ENCODE measurements around the gene OR4N5.
"Not testable (repeated sequence)": the region's sequence is repeated elsewhere in the genome, so short reads cannot be mapped to it uniquely, and the experiment has no call there.

Gene OR4N5, protein sequence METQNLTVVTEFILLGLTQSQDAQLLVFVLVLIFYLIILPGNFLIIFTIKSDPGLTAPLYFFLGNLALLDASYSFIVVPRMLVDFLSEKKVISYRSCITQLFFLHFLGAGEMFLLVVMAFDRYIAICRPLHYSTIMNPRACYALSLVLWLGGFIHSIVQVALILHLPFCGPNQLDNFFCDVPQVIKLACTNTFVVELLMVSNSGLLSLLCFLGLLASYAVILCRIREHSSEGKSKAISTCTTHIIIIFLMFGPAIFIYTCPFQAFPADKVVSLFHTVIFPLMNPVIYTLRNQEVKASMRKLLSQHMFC

DNA sequence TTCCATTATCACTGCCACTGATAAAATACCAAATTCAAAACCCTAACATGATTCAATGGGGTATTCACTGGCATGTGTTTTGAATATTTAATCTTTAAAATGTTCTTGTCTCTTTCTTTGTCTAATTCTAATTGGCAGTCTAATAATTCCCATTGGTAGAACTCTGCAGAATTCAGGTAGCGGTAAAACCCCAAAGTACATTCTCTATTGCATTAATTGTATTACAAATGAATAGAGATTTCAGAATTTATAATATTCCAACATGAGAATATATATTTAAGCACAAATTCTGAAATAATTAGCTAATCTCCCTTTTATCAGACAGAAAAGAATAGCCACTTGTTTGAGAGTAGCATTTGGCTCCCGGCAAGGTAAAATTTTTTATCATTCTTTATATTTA lies at the start of gene OR4N5:
TSS of gene OR4N5 (plus strand) at position 301 of the 400 bp plus-strand sequence. CDS start 4,916 bp downstream, outside the sequence.
- DNase-seq (ENCODE audit: low read depth, low spot score), result no peak

DNA sequence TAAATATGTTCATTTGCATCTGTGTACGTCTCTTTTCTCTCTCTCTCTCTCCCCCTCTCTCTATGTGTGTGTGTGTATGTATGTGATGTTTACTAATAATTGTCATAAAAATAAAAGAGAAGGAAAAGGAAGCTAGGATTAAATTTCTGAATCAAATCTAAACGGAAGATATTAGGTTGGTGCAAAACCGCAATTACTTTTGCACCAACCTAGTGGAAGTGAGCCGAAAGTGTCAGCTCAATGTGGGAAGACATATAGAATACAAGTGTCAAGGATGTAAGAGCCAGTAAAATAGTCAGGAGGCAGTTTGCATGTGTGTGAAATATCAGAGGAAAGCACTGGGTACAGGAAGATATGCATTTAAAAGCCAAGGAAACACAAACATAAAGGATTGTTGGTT lies 46.6 kb upstream of the OR4N5 start:
- DNase-seq (ENCODE audit: low read depth, low spot score), result no peak

DNA sequence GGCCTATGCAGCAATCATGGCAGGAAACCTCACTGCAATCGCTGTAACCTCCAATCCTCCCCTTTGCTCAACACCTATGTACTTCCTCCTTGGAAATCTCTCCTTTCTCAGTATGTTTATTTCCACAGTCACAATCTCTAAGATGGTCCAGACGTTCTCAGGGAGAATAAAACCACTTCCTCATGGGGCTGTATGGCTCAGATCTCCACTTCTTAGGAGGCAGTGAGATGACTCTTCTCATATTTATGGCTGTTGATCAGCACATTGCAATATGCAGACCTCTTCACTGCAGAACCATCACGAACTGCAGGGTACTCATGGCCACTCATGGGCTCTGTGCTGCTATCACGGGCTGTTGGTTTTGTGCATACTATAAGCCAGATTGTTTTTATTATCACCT lies 45.2 kb upstream of the OR4N5 start:
- DNase-seq (ENCODE audit: low read depth, low spot score), result no peak

DNA sequence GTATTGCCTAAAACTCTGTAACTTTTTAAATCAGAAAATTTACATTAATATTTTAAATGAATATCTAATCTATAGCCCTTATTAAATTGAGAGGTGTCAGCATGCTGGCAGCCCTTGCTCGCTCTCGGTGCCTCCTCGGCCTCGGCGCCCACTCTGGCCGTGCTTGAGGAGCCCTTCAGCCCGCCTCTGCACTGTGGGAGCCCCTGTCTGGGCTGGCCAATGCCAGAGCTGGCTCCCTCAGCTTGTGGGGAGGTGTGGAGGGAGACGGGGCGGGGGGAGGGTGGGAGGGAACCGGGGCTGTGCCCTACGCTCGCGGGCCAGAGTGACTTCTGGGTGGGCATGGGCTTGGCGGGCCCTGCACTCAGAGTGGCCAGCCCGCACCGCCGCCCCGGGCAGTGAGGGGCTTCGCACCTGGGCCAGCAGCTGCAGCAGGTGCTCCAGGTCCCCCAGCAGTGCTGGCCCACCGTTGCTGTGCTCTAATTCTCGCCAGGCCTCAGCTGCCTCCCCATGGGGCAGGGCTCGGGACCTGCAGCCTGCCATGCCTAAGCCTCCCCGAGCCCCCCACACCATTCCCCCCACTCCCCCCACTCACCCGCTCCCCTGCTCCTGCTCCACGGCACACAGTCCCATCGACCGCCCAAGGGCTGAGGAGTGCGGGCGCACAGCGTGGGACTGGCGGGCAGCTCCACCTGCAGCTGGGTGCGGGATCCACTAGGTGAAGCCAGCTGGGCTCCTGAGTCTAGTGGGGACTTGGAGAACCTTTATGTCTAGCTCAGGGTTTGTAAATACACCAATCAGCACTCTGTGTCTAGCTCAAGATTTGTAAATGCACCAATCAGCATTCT lies 39.5 kb upstream of the OR4N5 start:
- not testable (repeated sequence) for DNase-seq (ENCODE audit: low read depth, low spot score)

DNA sequence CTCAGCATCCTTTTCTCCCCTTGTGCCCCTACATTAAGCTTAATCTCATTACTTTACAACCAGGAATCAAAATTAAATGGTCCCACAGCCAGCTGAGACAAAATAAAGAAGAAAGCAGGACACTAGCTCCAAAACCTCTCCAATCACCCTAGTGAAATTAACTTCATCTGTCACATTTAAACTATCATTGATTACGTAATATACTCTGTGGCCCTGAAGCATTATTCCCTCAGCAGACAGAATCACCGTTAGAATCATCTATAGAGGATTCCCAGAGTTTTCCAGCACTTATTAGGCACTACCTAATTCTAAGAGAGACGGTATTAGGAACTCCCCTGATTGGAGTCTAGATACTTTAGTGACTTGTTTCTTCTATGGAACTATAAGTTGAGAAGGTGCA lies 28.2 kb upstream of the OR4N5 start, which contains the start of gene OR4K17:
TSS of gene OR4K17 (plus strand) at position 302 of the 400 bp plus-strand sequence. CDS start 6,761 bp downstream, outside the sequence.
- no peak for DNase-seq (ENCODE audit: low read depth, low spot score)

DNA sequence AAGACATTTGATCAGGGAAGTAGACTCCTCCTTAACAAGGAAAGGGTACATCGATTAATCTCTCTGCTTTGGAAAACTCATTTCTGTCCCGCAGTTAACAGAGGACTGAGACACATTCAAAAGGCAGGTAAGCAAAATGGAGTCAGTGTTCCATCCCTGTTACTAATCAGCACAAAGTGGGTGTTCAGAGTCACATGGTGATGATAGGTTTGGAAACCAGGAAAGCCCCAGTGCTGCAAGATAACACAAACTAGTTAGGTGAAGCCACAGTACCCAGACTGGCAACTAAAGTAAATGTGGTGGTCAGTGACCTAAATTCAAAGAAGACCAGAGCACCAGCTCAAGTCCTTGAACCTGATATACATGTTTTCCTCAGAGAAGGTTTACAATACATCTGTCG lies 26.3 kb upstream of the OR4N5 start:
- no peak for DNase-seq (ENCODE audit: low read depth, low spot score)

DNA sequence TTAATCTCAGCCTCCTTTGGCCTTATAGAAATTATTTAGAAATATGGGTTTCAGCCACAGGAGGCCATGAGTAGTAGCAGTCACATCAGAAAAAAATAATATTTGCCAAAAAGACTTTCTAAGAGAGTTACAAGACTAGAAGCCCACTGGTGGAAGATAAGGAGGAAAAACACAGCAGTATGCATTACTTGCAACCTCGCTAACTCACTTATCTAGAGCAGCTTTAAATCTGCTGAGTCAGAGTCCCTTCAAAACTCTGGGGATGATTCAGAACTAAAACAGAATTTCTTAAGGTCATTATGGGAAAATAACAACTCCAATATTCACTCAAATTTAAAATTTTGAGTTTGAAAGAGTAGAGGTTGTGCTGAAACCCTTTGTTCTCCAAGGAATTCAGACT lies 21.9 kb upstream of the OR4N5 start:
- DNase-seq (ENCODE audit: low read depth, low spot score), result no peak

DNA sequence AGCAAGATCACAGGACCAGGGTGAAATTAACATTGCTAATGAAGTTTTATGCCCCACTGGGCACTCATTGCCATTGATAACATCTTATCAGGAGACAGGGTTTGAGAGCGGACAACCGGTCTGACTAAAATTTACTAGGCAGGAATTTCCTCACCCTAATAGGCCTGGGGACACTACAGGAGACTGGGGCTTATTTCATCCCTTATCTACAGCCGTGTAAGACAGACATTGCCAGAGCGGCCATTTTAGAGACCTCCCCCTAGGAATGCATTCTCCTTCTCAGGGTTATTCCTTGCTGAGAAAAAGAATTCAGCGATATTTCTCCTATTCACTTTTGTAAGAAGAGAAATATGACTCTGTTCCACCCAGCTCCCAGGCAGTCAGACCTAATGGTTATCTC lies 19.8 kb upstream of the OR4N5 start:
- DNase-seq (ENCODE audit: low read depth, low spot score), result no peak

DNA sequence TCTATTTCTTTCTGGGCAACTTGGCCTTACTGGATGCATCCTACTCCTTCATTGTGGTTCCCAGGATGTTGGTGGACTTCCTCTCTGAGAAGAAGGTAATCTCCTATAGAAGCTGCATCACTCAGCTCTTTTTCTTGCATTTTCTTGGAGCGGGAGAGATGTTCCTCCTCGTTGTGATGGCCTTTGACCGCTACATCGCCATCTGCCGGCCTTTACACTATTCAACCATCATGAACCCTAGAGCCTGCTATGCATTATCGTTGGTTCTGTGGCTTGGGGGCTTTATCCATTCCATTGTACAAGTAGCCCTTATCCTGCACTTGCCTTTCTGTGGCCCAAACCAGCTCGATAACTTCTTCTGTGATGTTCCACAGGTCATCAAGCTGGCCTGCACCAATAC lies 5.3 kb downstream of the OR4N5 start:
- DNase-seq (ENCODE audit: low read depth, low spot score), result no peak

DNA sequence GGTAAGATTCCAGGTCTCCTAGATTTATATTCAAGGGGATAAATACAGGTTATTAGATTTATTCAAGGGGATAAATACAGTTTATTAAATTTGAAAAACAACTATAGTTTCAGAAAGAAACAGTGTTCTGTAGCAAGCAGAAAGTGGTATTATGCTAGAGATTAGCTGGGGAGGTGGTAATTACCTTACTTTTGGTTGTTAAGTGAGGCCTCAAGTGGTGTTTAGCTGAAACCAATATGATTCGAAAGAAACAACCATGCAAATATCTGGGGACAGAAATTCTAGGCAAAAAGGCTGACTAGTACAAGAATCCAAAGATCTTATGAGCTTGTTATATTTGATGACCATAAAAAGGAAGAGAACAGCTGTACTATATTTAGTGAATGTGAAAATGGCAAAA lies 6.2 kb downstream of the OR4N5 start:
- no peak for DNase-seq (ENCODE audit: low read depth, low spot score)

DNA sequence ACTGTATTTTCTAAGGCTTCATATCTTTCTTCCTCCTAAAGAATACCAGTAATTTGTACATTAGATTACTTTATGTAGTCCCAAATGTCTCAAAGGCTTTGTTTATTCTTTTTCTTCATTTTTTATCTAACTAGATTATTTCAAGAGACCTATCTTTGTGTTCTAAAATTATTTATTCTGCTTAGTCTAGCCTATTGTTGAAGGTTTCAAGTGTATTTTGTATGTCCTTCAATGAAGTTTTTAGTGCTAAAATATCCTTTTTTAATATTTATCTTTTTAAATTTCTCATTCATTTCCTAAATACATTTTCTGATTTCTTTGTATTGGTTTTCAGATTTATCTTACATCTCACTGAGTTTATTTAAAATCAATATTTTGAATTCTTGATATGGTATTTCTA lies 25.8 kb downstream of the OR4N5 start:
- no peak for DNase-seq (ENCODE audit: low read depth, low spot score)

DNA sequence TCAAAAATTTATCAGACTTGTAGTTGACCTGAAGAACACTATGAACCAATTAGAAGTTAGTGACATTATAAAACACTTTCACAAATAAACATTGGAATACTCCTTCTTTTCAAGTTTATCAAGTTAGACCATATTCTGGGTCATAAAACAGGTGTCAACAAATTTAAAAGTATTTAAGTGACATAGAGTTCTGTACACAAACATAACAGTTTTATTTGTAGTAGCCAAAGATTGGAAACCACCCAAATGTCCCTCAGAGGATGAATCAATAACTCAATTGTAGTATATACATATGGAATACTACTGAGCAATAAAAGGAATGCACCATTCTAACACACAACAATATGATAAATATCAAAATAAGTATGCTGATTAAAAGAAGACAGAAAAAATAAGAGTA lies 28.5 kb downstream of the OR4N5 start:
- no peak for DNase-seq (ENCODE audit: low read depth, low spot score)

DNA sequence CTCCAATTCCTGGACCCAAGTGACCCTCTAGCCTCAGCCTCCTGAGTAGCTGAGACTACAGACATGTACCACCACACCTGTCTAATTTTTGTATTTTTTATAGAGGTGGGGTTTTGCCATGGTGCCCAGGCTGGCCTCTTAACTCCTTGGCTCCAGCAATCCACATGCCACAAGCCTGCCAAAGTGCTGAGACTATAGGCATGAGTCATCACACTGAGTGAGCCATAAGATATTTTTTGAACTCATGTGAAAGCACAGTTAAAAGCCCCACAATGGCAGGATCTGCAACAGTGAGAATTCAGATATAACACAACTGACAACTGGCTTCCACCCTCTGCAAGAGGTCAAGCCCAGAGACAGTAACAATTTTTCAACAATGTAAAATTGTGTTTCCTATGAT lies 31.2 kb downstream of the OR4N5 start:
- not testable (repeated sequence) for DNase-seq (ENCODE audit: low read depth, low spot score)

DNA sequence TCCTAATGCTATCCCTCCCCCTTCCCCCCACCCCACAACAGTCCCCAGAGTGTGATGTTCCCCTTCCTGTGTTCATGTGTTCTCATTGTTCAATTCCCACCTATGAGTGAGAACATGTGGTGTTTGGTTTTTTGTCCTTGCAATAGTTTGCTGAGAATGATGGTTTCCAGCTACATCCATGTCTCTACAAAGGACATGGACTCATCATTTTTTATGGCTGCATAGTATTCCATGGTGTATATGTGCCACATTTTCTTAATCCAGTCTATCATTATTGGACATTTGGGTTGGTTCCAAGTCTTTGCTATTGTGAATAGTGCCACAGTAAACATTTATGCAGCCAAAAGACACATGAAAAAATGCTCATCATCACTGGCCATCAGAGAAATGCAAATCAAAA lies 35.6 kb downstream of the OR4N5 start:
- DNase-seq (ENCODE audit: low read depth, low spot score), result not testable (repeated sequence)

DNA sequence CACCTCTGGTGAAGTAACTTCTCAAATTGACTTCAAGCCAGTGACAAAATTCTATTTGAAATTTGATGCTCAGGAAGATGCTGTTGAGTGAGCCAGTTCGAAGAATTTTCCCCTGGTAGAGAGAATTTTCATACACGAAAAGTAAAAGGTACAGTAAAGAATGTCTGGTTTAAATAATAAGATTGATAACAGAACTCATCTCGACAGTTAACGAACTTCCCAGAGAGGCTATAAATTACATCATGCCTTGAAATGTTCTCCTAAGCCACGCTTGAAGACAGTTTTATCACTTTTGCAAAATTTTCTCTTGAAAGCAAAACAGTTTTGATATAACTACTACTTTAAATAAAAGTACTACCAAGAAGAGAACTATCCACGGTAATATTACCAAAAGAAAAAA lies 37.7 kb downstream of the OR4N5 start:
- DNase-seq (ENCODE audit: low read depth, low spot score), result no peak

DNA sequence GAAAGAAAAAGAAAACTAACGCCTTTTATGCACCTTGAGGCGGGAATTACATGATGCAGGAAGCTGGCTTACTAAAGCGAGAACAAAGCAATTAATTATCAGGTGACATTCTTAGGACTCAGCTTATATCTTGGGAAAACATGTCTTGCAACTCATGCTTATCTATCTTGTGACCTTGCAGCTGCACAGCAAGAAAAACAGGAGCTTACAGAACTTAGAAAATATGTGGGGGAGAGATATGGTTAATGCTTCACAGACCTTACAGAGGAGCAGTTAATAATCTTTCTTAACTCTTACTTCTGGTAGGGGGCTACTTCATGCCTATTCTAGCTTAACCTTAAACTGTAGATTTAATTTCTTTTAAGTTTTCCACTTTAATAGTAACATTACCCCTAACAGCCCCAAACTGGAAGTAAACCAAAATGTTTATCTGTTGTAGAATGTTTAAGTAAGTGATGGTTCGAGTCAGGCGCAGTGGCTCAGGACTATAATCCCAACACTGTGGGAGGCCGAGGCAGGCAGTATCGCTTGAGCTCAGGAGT lies 38.9 kb downstream of the OR4N5 start:
- no peak for DNase-seq (ENCODE audit: low read depth, low spot score)

DNA sequence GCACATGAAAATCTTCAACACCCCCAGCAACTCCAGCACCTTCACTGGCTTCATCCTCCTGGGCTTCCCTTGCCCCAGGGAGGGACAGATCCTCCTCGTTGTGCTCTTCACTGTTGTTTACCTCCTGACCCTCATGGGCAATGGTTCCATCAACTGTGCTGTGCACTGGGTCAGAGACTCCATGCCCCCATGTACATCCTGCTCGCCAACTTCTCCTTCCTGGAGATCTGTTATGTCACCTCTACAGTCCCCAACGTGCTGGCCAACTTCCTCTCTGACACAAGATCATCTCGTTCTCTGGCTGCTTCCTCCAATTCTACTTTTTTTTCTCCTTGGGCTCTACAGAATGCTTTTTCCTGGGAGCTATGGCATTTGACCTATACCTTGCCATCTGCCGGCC lies 40.6 kb downstream of the OR4N5 start:
- no peak for DNase-seq (ENCODE audit: low read depth, low spot score)

DNA sequence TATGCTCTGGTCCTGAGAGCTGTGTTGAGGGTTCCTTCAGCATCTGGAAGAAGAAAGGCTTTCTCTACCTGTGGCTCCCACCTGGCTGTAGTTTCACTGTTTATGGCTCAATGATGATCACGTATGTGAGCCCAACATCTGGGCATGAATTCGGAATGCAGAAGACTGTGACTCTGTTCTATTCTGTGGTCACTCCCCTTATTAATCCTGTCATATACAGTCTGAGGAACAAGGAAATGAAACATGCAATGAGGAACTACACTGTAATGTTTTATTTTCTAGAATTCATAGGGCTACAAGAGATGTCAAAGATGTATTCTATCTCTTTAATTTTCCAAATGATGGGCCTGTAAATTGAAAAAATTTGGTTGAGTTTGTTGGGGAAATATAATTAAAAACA lies 41.3 kb downstream of the OR4N5 start:
- no peak for DNase-seq (ENCODE audit: low read depth, low spot score)

DNA sequence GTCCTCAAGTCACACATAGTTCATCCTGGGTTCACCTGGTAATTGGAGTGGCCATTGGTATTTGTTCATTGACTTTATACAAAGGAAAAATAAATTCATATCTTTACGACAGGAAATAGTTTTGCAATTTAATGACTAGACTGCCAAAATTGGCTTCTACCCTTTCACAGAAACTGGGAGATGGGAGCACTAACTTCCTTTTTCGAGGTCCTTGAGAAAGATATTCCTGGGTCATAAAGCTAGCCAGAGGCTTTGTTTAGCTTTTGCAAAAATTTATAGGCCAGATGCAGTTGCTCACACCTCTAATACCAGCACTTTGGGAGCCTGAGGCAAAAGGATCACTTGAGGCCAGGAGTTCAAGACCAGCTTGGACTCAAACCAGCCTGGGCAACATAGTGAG lies 41.9 kb downstream of the OR4N5 start:
- no peak for DNase-seq (ENCODE audit: low read depth, low spot score)

DNA sequence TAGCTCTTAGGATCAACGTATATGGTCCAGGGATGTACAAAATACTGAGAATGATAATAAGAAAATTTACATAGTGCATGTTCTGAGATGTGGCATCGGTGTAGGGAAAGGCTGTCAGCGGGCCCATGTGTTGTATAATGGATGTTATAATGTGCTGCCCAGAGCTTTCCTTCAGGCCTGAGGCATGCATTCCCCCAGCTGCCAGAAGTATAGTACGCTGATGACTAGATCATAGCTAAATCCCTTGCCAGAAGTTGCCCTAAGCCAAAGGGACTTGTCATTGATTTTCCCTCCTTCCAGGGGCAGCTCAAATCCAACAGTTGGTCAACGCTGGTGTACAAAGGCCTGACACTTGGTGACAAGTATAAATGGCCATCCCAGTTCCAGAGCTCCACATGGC lies 45.6 kb downstream of the OR4N5 start:
- no peak for DNase-seq (ENCODE audit: low read depth, low spot score)

DNA sequence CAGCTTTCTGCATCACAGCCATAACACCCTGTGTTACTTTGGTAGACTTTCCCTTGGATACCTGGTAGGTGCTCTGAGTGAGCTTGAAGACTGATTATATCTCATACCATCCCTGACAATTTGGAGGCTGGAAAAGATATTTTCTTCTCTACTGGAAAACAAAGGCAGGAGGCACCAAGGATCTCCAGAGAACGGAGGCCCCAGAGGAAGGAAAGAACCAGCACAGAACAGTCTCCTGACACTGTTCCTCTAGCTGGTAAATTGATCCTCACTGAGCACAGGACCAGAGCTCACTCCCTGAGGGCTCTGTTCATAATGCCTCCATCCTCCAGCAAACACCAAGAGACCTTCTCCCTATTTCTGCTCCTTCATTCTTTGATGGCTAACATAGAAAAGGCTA lies 52.0 kb downstream of the OR4N5 start, which contains the start of gene OR11G2:
TSS of gene OR11G2 (plus strand) at position 301 of the 400 bp plus-strand sequence. CDS start 6,542 bp downstream, outside the sequence.
- no peak for DNase-seq (ENCODE audit: low read depth, low spot score)

DNA sequence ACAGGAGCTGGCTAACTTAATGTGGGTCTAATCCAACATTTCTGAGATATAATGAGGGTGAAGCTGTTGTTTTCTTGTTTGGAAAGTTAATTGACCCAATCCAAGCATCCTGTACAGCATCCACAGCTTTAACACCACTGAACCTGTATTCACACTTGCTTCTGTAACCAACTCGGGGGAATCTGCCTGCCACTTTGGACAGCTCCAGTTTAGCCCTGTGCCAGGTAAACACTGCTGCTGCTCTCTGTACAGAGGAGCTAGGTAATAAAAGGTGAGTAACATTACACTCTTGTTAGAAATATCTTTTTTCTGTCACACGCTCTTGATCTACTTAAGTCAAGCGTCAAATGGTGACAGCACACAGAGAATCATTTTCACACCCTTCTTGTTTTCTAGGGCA lies 52.8 kb downstream of the OR4N5 start:
- no peak for DNase-seq (ENCODE audit: low read depth, low spot score)

DNA sequence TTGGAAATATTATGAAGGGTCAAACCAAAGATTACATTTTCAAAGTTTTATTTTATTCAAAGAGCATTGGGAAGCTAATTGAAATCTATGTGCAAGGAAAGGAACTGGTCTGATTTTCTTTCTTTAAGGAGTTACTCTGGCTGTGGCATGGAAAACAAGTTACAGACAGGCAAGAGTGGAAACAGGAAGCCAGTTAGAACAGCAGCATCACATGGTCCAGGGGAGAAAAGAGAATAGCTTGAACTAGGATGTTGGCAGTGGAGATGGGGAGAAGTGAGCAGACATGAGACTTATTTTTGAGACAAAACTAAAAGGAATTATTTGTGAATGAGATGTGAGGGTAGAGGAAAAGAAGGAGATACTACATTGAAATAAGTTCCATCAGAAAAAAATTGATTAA lies 55.5 kb downstream of the OR4N5 start:
- no peak for DNase-seq (ENCODE audit: low read depth, low spot score)
